Osteoblast (primary cell): ENCODE results near the gene ASB18. TPM values are rescaled to one million over a fixed set of nuclear protein-coding genes. Genes with fewer than 3 reads are reported as not detected.
"Not testable (repeated sequence)": the region's sequence is repeated elsewhere in the genome, so short reads cannot be mapped to it uniquely, and the experiment has no call there.

Experiments
- DNase-seq: peaks from one replicate; pipeline ENCODE4 v3.0.0; 2011; ENCODE audit warnings: low spot score, mixed read lengths; ENCODE audit not compliant: insufficient read length; ENCODE audit errors: missing footprints
- H2AFZ ChIP-seq: 2 replicates; pipeline ENCODE4 v1.6.0; 2011; ENCODE audit warnings: mild to moderate bottlenecking, low read length
- H3K27ac ChIP-seq: 2 replicates; pipeline ENCODE4 v1.5.1; 2011; ENCODE audit warnings: mild to moderate bottlenecking, low read depth, low read length, moderate library complexity
- H3K27me3 ChIP-seq: 2 replicates; pipeline ENCODE4 v1.6.0; 2012; ENCODE audit warnings: mild to moderate bottlenecking, control low read depth, inconsistent platforms, low read length, moderate library complexity; ENCODE audit not compliant: insufficient read depth
- H3K36me3 ChIP-seq: 2 replicates; pipeline ENCODE4 v1.5.1; 2011; ENCODE audit warnings: mild to moderate bottlenecking, low read length, control low read depth, moderate library complexity; ENCODE audit not compliant: insufficient read depth
- H3K4me1 ChIP-seq: 2 replicates; pipeline ENCODE4 v1.5.1; 2011; ENCODE audit warnings: mild to moderate bottlenecking, low read length, control low read depth, moderate library complexity; ENCODE audit not compliant: insufficient read depth
- H3K4me2 ChIP-seq: 2 replicates; pipeline ENCODE4 v1.6.0; 2011; ENCODE audit warnings: mild to moderate bottlenecking, low read length; ENCODE audit not compliant: insufficient read depth
- H3K4me3 ChIP-seq: fragments of 200-600 bp; sonication (generic); 3 replicates; pipeline ENCODE4 v1.5.1; 2012; ENCODE audit warnings: mild to moderate bottlenecking, low read length, inconsistent platforms; ENCODE audit not compliant: insufficient read depth
- H3K79me2 ChIP-seq: 2 replicates; pipeline ENCODE4 v1.6.0; 2012; ENCODE audit warnings: mild to moderate bottlenecking, low read length, control low read depth, inconsistent platforms; ENCODE audit not compliant: insufficient read depth
- H3K9me3 ChIP-seq: 2 replicates; pipeline ENCODE4 v1.5.1; 2011; ENCODE audit warnings: low read depth, low read length, control low read depth
- H4K20me1 ChIP-seq: 2 replicates; pipeline ENCODE4 v1.6.0; 2012; ENCODE audit warnings: mild to moderate bottlenecking, low read length, control low read depth; ENCODE audit not compliant: insufficient read depth
- total RNA-seq: library from RNA; depleted of rRNA; stranded (reverse); fragments of >200 nt; gene quantifications from 2 replicates; pipeline ENCODE4 v1.2.3, GENCODE V29; 2012
- TF ChIP-seq, protein P1 (sequence below): IDR thresholded peaks from 2 replicates; pipeline ENCODE4 v1.5.1; 2011; ENCODE audit warnings: mild to moderate bottlenecking, low read depth, low read length, moderate library complexity; ENCODE audit errors: extremely low read depth

ASB18 gene
- total RNA-seq, 1 donor, result not detected

DNA sequence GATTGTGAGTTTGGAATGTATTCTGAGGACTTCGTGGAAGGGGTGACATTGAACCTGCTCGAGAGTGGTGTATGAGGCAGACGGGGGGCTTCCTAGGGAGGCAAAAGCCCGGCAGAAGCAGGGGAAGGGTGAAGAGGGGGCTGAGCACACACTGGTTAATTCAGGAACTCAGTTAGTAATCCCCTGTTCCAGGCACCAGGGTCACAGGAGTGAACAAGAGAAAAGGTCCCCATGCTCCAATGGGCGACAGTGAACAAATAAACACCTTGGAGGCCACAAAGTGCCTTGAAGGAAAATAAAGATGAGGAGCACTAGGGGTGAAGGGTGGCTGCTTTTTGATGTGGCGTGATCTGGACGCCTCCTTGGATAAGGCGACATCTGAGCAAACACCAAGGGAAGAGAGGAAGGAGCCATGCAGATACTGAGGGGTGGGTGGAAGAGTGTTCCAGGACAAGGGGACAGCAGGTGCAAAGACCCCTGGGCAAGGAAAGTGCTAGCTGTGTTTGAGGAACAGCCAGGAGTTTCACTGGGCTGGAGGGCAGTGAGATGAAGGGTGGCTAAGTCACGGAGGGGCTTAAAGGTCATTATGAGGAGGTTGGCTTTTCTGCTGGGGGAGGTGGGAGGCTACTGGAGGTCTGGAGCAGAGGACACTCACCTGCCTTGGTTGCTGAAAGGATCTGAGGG lies 26.7 kb upstream of the ASB18 start:
- no peaks in the 10 kb centered on the region for H3K36me3 ChIP-seq
- no peak overlapping the region for H3K4me3 ChIP-seq
- no peak overlapping the region for H3K4me2 ChIP-seq
- no peaks in the 10 kb centered on the region for H4K20me1 ChIP-seq
- no peak overlapping the region for H3K27ac ChIP-seq
- DNase-seq, result no peak
- H3K79me2 ChIP-seq, result no peaks in the 10 kb centered on the region
- H3K4me1 ChIP-seq, result no peaks in the 10 kb centered on the region
- peaks cover 2% of the 10 kb centered on the region for H3K27me3 ChIP-seq
- TF ChIP-seq, protein P1, sequence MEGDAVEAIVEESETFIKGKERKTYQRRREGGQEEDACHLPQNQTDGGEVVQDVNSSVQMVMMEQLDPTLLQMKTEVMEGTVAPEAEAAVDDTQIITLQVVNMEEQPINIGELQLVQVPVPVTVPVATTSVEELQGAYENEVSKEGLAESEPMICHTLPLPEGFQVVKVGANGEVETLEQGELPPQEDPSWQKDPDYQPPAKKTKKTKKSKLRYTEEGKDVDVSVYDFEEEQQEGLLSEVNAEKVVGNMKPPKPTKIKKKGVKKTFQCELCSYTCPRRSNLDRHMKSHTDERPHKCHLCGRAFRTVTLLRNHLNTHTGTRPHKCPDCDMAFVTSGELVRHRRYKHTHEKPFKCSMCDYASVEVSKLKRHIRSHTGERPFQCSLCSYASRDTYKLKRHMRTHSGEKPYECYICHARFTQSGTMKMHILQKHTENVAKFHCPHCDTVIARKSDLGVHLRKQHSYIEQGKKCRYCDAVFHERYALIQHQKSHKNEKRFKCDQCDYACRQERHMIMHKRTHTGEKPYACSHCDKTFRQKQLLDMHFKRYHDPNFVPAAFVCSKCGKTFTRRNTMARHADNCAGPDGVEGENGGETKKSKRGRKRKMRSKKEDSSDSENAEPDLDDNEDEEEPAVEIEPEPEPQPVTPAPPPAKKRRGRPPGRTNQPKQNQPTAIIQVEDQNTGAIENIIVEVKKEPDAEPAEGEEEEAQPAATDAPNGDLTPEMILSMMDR, result no peak
- H2AFZ ChIP-seq, result no peak overlapping the region
- H3K9me3 ChIP-seq, result no peaks in the 10 kb centered on the region

DNA sequence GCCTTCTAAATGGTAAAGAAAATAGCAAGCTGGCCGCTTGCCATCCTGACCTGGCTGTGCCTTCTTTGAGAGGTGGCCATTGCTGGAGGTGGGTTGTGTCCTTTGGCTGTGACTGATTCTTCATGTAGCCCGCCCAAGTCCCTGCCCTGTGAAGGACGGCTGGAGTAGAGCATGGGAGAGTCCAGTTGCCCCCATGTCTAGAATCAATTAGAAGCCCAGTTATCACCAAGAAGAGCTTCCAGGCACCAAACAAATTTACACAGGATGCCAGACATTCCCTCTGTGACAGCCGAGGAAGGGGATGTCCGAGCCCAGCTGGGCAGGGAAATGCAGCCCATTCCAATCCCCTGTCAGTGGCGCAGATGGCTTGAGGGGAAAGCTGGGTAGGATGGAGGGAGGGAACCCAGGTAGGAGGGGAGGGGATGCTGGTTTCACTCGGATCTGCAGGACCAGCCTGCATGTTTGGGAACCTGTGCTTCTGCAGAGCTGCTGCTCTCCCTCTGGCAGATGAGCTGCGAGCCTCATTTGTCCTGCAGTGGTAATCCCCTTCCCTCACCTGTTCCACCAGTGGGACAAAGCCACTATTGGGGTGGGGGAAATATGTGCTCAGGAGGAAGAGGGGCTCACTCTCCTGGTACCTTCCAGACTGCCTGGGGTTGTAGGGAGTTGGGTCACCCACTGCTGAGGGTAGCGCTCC lies 25.7 kb upstream of the ASB18 start:
- no peak overlapping the region for H2AFZ ChIP-seq
- no peaks in the 10 kb centered on the region for H3K36me3 ChIP-seq
- no peaks in the 10 kb centered on the region for H3K4me1 ChIP-seq
- no peaks in the 10 kb centered on the region for H3K9me3 ChIP-seq
- DNase-seq, result no peak
- no peak overlapping the region for H3K4me3 ChIP-seq
- no peak overlapping the region for H3K4me2 ChIP-seq
- H3K79me2 ChIP-seq, result no peaks in the 10 kb centered on the region
- TF ChIP-seq, protein P1, result no peak
- peaks cover 2% of the 10 kb centered on the region for H3K27me3 ChIP-seq
- no peak overlapping the region for H3K27ac ChIP-seq
- H4K20me1 ChIP-seq, result no peaks in the 10 kb centered on the region

DNA sequence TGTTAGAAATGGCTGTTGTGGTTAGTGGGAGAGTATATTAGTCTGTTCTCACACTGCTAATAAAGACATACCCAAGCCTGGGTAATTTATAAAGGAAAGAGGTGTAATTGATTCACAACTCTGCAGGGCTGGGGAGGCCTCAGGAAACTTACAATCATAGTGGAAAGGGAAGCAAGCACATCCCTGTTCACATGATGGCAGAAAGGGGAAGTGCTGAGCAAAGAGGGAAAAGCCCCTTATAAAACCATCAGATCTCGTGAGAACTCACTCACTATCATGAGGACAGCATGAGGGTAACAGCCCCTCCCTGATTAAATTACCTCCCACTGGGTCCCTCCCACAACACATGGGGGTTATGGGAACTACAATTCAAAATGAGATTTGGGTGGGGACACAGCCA lies 24.2 kb upstream of the ASB18 start:
- H2AFZ ChIP-seq, H3K36me3 ChIP-seq, H3K9me3 ChIP-seq, H3K27ac ChIP-seq, DNase-seq, H4K20me1 ChIP-seq, H3K4me2 ChIP-seq, H3K4me3 ChIP-seq, H3K27me3 ChIP-seq, H3K4me1 ChIP-seq, H3K79me2 ChIP-seq: not testable (repeated sequence)

DNA sequence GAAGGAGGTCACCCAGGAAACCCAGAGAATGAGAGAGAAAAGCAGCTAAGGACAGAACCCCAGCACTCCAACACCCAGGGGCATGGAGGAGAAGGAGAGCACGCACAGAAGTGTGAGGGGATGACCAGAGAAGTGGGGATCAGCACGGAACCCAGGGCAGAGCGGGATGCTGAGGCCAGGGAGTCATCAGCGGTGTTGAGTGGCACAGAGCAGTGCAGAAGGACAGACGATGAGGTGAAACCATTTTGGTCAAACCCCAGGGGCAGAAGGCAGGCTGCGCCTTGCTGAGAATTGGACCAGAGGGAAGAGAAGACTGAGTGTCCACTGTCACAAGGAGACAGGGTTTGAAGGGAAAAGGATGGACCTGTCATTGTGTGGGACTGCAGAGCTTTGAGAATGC lies 23.4 kb upstream of the ASB18 start:
- H3K36me3 ChIP-seq, result no peaks in the 10 kb centered on the region
- H3K27ac ChIP-seq, result no peak overlapping the region
- no peak for DNase-seq
- TF ChIP-seq, protein P1, result no peak
- H3K4me1 ChIP-seq, result no peaks in the 10 kb centered on the region
- H3K27me3 ChIP-seq, result no peaks in the 10 kb centered on the region
- no peaks in the 10 kb centered on the region for H3K9me3 ChIP-seq
- H3K4me2 ChIP-seq, result no peak overlapping the region
- no peak overlapping the region for H2AFZ ChIP-seq
- no peaks in the 10 kb centered on the region for H3K79me2 ChIP-seq
- H3K4me3 ChIP-seq, result no peak overlapping the region
- no peaks in the 10 kb centered on the region for H4K20me1 ChIP-seq
